Heart right ventricle (tissue), 16 donors: Measurements from ENCODE around the gene PTGFR. TPM values are rescaled to one million over a fixed set of nuclear protein-coding genes. Genes with fewer than 3 reads are reported as not detected.

Experiments
- ATAC-seq, 8 donors: fragments of 200-7000 bp; cut with Tn5 transposase; one replicate each; pipeline ENCODE4 v1.9.1; 2020; ENCODE audit warnings: mild to moderate bottlenecking in 8 of 8, moderate library complexity in 8 of 8, moderate number of reproducible peaks in 1 of 8
- DNase-seq, 2 donors: peaks; one replicate each; pipeline ENCODE4 v3.0.0-alpha.2; 2020
- H3K27ac ChIP-seq, 10 donors: fragments of 200-600 bp; sonication (generic) in 2 of 10; one replicate each; pipeline versions ENCODE4 v1.5.0 to v1.8.0; 2020 to 2022; ENCODE audit warnings: mild to moderate bottlenecking in 3 of 10
- H3K27me3 ChIP-seq, 7 donors: fragments of 200-600 bp; one replicate each; pipeline ENCODE4 v1.8.0; 2021 to 2022; ENCODE audit warnings: mild to moderate bottlenecking in 2 of 7
- H3K36me3 ChIP-seq, 9 donors: fragments of 200-600 bp; sonication (generic) in 1 of 9; one replicate each; pipeline versions ENCODE4 v1.5.0 to v1.8.0; 2020 to 2022; ENCODE audit warnings: mild to moderate bottlenecking in 2 of 9
- H3K4me1 ChIP-seq, 9 donors: fragments of 200-600 bp; sonication (generic) in 1 of 9; one replicate each; pipeline versions ENCODE4 v1.5.0 to v1.8.0; 2020 to 2022; ENCODE audit warnings: mild to moderate bottlenecking in 4 of 9
- H3K4me3 ChIP-seq, 10 donors: fragments of 200-600 bp; sonication (generic) in 2 of 10; one replicate each; pipeline versions ENCODE4 v1.5.0 to v1.8.0; 2020 to 2022; ENCODE audit warnings: mild to moderate bottlenecking in 7 of 10, moderate library complexity in 2 of 10
- H3K9me3 ChIP-seq, 11 donors: fragments of 200-600 bp in 10 of 11; sonication (generic) in 2 of 11; one replicate each; pipeline versions ENCODE4 v1.5.0 to v1.8.0; 2013 to 2022; ENCODE audit warnings: mild to moderate bottlenecking in 2 of 11, control low read depth in 1 of 11, moderate library complexity in 1 of 11
- CTCF ChIP-seq, 9 donors: fragments of 200-600 bp; sonication (generic) in 2 of 9; IDR thresholded peaks; one replicate each; pipeline versions ENCODE4 v1.5.0 to v1.8.0; 2021 to 2022; ENCODE audit warnings: antibody characterized with exemption in 9 of 9, mild to moderate bottlenecking in 5 of 9, moderate library complexity in 1 of 9
- WGBS, 2 donors: extraction: QIAGEN DNeasy Blood & Tissue Kit; methylation state at CpG; one replicate each; pipeline ENCODE4 v1.1.7; 2013; ENCODE audit warnings: inconsistent platforms in 1 of 2; 5-methylcytosine and 5-hydroxymethylcytosine counted together
- intact Hi-C, 10 donors: fragments of 100-400 bp; cut with DNase I; formaldehyde crosslinking; loops; one replicate each; pipeline versions ENCODE4 v1.11.1 to v1.14.2; 2022
- polyA plus RNA-seq, 2 donors: library from polyadenylated mRNA; stranded (reverse); fragments of 200-250 nt; gene quantifications; one replicate each; pipeline ENCODE4 v1.2.3, GENCODE V29; 2013
- total RNA-seq, 10 donors: library from RNA; stranded (reverse); fragmentation: NEBNext Ultra II Directional in 3 of 10; extraction: Animal tissue kit (Norgen Biotek cat#: 25700) in 3 of 10; gene quantifications; one replicate each; pipeline versions ENCODE4 v1.2.1 to v1.2.4, GENCODE V29; 2021 to 2023
- donor health status: Arrhythmogenic right ventricular cardiomyopathy.
- donor health status: ischemic (EF 13 %, LVEDD 7.1; RV severe dilation, severe dysfunction).
- donor health status: healthy with polysubstance abuse.
- donor health status: DM: no; HTN: yes; CAD: no.
- donor health status: DM: no; HTN: no; CAD: no.
- donor health status: ischemic (EF 25% LVEDD 6.9; RV normal size, moderate dysfunction).
- donor health status: ischemic (EF 25% LVEDD 5.7; RV mildly dilated, moderate dysfunction).
- donor health status: healthy.
- donor health status: DM: yes; HTN: yes; CAD: no.
- donor health status: Ischemic cardiomyopathy.
- donor health status: ischemic (EF 35%, LVEDD 5.7; RV mildly dilated, moderate dysfunction).
- donor health status: nonischemic (EF 11% LVEDD 7.7; RV severe dilation, severe dysfunction).
- donor health status: DM: yes; HTN: yes; CAD: no.
- donor health status: PGD.
- donor health status: ischemic (EF 29% LVEDD 5.4; RV normal size, mild dysfunction).
- donor health status: nonischemic (EF 23%, LVEDD 6.1; RV moderate dilation, normal function).

PTGFR gene
- total and polyA plus RNA-seq, 12 donors, result 0.12 to 1.1 (median 0.50) TPM

GRCh38 chr1:78497201-78497600 is 6.4 kb downstream of the PTGFR start:
- Histone ChIP-seq H3K4me1 (no peaks in the 10 kb centered on the region), H3K4me3 (peak overlapping the region in 1 of 10 donors; percentile 8), H3K27ac (no peak overlapping the region), H3K36me3 (no peaks in the 10 kb centered on the region), H3K27me3 (peaks cover 0 to 31% (median 9%) of the 10 kb centered on the region in 7 donors), H3K9me3 (no peaks in the 10 kb centered on the region)
- ATAC-seq (no peak), DNase-seq (no peak)
- no peak for TF ChIP-seq CTCF (IDR thresholded peaks at IDR 0.05)
- 78 to 81% methylated on average over 4 of the region's 4 CpGs for WGBS, 2 donors
- intact Hi-C loops, result no loop called here

- H3K9me3 ChIP-seq, result no peaks in the 10 kb centered on the region
- DNase-seq (no peak), ATAC-seq (no peak)
- H3K4me3 ChIP-seq, result no peak overlapping the region
- H3K36me3 ChIP-seq, result no peaks in the 10 kb centered on the region
- peaks cover 0 to 11% (median 0%) of the 10 kb centered on the region in 7 donors for H3K27me3 ChIP-seq
- no peaks in the 10 kb centered on the region for H3K4me1 ChIP-seq
- no peak for TF ChIP-seq CTCF (IDR thresholded peaks at IDR 0.05)
- 52% methylated on average over 2 of the region's 2 CpGs for WGBS, 2 donors
- H3K27ac ChIP-seq, result no peak overlapping the region
- intact Hi-C loops, result no loop called here
These were observed 9.8 kb downstream of the PTGFR start for GRCh38 chr1:78500529-78500928.

- Histone ChIP-seq H3K36me3 (no peaks in the 10 kb centered on the region), H3K9me3 (no peaks in the 10 kb centered on the region), H3K4me3 (no peak overlapping the region), H3K27ac (no peak overlapping the region), H3K4me1 (no peaks in the 10 kb centered on the region), H3K27me3 (peaks cover 0 to 11% (median 0%) of the 10 kb centered on the region in 7 donors)
- TF ChIP-seq CTCF (IDR thresholded peaks at IDR 0.05), result no peak
- no peak for ATAC-seq
- intact Hi-C loops, result no loop called here
- no peak for DNase-seq
These were observed 10.4 kb downstream of the PTGFR start for GRCh38 chr1:78501203-78501602.

GRCh38 chr1:78511334-78511733 is 20.6 kb downstream of the PTGFR start:
- no peak for TF ChIP-seq CTCF (IDR thresholded peaks at IDR 0.05)
- Histone ChIP-seq H3K27me3 (no peaks in the 10 kb centered on the region), H3K36me3 (no peaks in the 10 kb centered on the region), H3K4me3 (no peak overlapping the region), H3K27ac (no peak overlapping the region), H3K4me1 (no peaks in the 10 kb centered on the region), H3K9me3 (peaks cover 0 to 28% (median 12%) of the 10 kb centered on the region in 11 donors)
- 69 to 70% methylated on average over 3 of the region's 3 CpGs for WGBS, 2 donors
- intact Hi-C loops, result no loop called here
- ATAC-seq, result no peak
- DNase-seq, result no peak
